Measurements from ENCODE around the gene ENO1. TPM values are rescaled to one million over a fixed set of nuclear protein-coding genes. Genes with fewer than 3 reads are reported as not detected.
"Not testable (repeated sequence)": the region's sequence is repeated elsewhere in the genome, so short reads cannot be mapped to it uniquely, and the experiment has no call there.

Gene ENO1
- total and polyA plus RNA-seq, 9 of the 15 experiments (the other 6 are each of a cell fraction or from before 2014, with no cell fraction given): 2,249 to 7,472 (median 2,868) TPM

DNA sequence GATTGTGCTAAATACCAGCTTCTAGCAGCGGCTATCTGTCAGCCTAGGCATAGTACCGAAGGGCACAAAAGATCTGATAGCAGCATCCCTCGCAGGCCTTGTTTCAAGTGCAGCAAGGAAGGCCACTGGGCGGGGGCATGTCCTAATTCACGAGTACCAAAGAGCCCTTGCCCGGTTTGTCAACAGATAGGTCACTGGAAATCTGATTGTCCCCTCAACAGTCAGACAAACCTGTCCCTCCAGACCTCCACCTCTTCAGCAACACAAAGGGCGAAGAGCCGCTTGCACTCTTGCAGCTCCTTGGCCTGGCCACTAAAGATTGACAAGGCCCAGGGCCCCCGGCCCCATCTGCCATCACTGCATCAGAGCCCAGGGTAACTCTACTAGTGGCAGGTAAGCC, 44.5 kb upstream of the ENO1 start (continued):
- no peak for TF ChIP-seq CBX2 (IDR thresholded peaks at IDR 0.05; ENCODE audit: insufficient read depth, low read length, poor library complexity, severe bottlenecking)

DNA sequence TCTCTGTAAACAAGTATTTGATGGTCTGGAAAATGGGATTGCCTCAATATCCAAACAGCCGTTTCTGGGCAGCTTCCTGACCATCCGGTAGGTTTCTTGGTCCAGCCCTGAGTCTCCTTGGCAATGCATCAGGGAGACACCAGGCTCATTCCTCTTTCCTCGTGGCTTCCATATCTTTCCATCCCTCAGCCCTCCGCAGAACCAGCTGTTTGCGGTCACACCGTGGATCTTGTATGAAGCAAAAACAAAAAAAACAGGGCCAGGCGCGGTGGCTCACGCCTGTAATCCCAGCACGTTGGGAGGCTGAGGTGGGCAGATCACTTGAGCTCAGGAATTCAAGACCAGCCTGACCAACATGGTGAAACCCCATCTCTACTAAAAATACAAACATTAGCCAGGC, 39.0 kb upstream of the ENO1 start:
- DNase-seq (ENCODE audit: extremely low read depth in 1 of 4, low spot score in 3 of 4); H3K4me2 ChIP-seq (ENCODE audit: insufficient read depth, low read length); H3K79me2 ChIP-seq (ENCODE audit: control insufficient read depth, insufficient read depth, low read length); H4K20me1 ChIP-seq (replicated peaks; ENCODE audit: control insufficient read depth, insufficient read depth, low read length); H3K36me3 ChIP-seq (ENCODE audit: control insufficient read depth, insufficient read depth, low read length); H3K9me3 ChIP-seq (replicated peaks; ENCODE audit: control insufficient read depth, insufficient read depth, low read depth, low read length); FAIRE-seq; H3K4me1 ChIP-seq (replicated peaks in 1 of 2; ENCODE audit: control insufficient read depth in 2 of 2, insufficient read depth in 2 of 2, low read length in 2 of 2); H3K9ac ChIP-seq (ENCODE audit: insufficient read depth in 1 of 2, low read depth in 2 of 2, low read length in 2 of 2); H3K27ac ChIP-seq (ENCODE audit: extremely low read depth, low read depth, low read length); H3K4me3 ChIP-seq; H3K9me1 ChIP-seq (ENCODE audit: control insufficient read depth, insufficient read depth, low read length); BruUV-seq (replicated peaks); ATAC-seq: not testable (repeated sequence)
- 8% methylated on average over 10 of the region's 10 CpGs for WGBS (ENCODE audit: insufficient coverage, low coverage, missing lambda C conversion rate)
- peaks cover 24 to 42% of the 10 kb centered on the region in 2 experiments for H3K27me3 ChIP-seq (ENCODE audit: control insufficient read depth in 2 of 2, insufficient read depth in 2 of 2, low read length in 2 of 2)
- TF ChIP-seq, protein P1, sequence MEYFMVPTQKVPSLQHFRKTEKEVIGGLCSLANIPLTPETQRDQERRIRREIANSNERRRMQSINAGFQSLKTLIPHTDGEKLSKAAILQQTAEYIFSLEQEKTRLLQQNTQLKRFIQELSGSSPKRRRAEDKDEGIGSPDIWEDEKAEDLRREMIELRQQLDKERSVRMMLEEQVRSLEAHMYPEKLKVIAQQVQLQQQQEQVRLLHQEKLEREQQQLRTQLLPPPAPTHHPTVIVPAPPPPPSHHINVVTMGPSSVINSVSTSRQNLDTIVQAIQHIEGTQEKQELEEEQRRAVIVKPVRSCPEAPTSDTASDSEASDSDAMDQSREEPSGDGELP (CRISPR knock-in tag; IDR thresholded peaks at IDR 0.05; ENCODE audit: borderline replicate concordance): peak; percentile 59; the same call in 1 of the 2 replicates
- H2AFZ ChIP-seq (ENCODE audit: low read depth, low read length): peak overlapping the region; percentile 41; the same call in 1 of the 2 replicates
- ChIA-PET POLR2A (interaction anchor here (0.7 to 1.9 kb wide), 5 partner anchors 10 to 199 kb away, joined by 3 to 7 read pairs (median 3); no protein-coding TSS in a partner anchor), CTCF (ENCODE audit: low intra/inter-chr PET ratio) (interaction anchor here (0.7 to 2.5 kb wide), 6 partner anchors 69 to 539 kb away, joined by 3 to 23 read pairs (median 6); no protein-coding TSS in a partner anchor)
- in situ Hi-C loops (cut with MboI): loop anchor here (5.0 kb wide), 1 partner anchor 70 kb away; no protein-coding TSS in a partner anchor
- intact Hi-C loops (cut with micrococcal nuclease): loop anchor here (5.0 kb wide), 1 partner anchor 280 kb away; no protein-coding TSS in a partner anchor
